Measurements from ENCODE around the gene STIM2. TPM values are rescaled to one million over a fixed set of nuclear protein-coding genes. Genes with fewer than 3 reads are reported as not detected.

Gene STIM2
- total RNA-seq, 4 donors from 2014 or later, result 3.9 to 7.6 (median 4.9) TPM

GRCh38 chr4:26899991-26900390 lies 39.4 kb downstream of the STIM2 start:
- intact Hi-C loops (cut with DNase I; ENCODE audit: low total_unique reads), result no loop called here
- Histone ChIP-seq H3K27ac (no peak overlapping the region), H3K9me3 (no peaks in the 10 kb centered on the region), H3K36me3 (no peaks in the 10 kb centered on the region), H3K4me1 (peaks cover 4 to 6% of the 10 kb centered on the region in 2 donors), H3K27me3 (no peaks in the 10 kb centered on the region), H3K4me3 (no peak overlapping the region)
- ATAC-seq (no peak), DNase-seq (no peak)
- in situ Hi-C loops (cut with MboI; ENCODE audit: low sequenced_read_pairs in 4 of 4), result no loop called here
- TF ChIP-seq CTCF (IDR thresholded peaks at IDR 0.05 in 4 of 5, conservative IDR thresholded peaks at IDR 0.05 in 1 of 5) (no peak), POLR2A (IDR thresholded peaks at IDR 0.05) (no peak)

DNA sequence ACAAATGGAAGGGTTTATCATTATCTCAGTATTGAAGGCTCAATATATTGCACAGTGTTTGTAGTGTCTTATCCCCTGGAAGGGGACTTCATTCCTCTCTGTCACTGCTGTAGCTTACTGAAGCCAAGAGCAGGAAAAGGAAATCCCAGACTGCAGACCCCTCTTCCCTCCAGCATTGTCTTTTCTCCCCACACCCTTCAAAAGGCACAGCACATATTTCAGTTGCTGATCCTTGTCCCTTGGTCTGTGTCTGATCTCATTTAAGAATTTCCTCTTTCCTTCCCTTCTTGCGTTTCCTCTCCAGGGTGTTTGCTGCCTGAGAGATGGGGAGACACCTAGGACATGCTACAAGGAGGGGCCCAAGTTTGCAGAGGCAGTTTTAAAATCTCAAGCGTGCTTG lies 40.1 kb downstream of the STIM2 start:
- TF ChIP-seq CTCF (IDR thresholded peaks at IDR 0.05 in 4 of 5, conservative IDR thresholded peaks at IDR 0.05 in 1 of 5) (no peak), POLR2A (IDR thresholded peaks at IDR 0.05) (no peak)
- Histone ChIP-seq H3K4me1 (peaks cover 4 to 6% of the 10 kb centered on the region in 2 donors), H3K27ac (no peak overlapping the region), H3K27me3 (no peaks in the 10 kb centered on the region), H3K4me3 (no peak overlapping the region), H3K9me3 (no peaks in the 10 kb centered on the region), H3K36me3 (no peaks in the 10 kb centered on the region)
- intact Hi-C loops (cut with DNase I; ENCODE audit: low total_unique reads) (no loop called here), in situ Hi-C loops (cut with MboI; ENCODE audit: low sequenced_read_pairs in 4 of 4) (no loop called here)
- DNase-seq, result no peak
- ATAC-seq, result no peak

DNA sequence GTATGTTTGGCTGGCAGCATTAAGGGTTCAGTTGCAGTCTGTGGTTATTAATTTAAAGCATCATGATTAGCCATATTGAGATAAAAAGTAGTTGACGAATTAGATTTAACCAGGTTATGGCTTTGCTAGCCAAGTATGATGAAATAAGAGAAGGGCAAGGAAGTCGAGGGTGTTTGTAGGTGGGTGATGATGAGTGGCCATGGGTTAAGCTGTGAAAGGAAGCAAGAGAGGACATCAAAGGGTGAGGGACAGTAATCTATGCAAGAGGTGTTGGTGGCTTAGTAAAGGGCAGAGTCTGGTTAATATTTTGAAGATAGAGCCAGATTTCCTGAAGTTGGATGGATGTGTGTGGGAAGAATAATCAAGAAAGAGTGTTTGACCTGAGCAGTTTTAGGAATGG lies 44.5 kb downstream of the STIM2 start:
- intact Hi-C loops (cut with DNase I; ENCODE audit: low total_unique reads) (no loop called here), in situ Hi-C loops (cut with MboI; ENCODE audit: low sequenced_read_pairs in 4 of 4) (no loop called here)
- no peak for TF ChIP-seq POLR2A (IDR thresholded peaks at IDR 0.05)
- no peak for TF ChIP-seq CTCF (IDR thresholded peaks at IDR 0.05 in 4 of 5, conservative IDR thresholded peaks at IDR 0.05 in 1 of 5)
- no peaks in the 10 kb centered on the region for H3K36me3 ChIP-seq
- H3K27me3 ChIP-seq, result no peaks in the 10 kb centered on the region
- no peak overlapping the region for H3K27ac ChIP-seq
- H3K9me3 ChIP-seq, result no peaks in the 10 kb centered on the region
- no peak for ATAC-seq
- H3K4me3 ChIP-seq, result no peak overlapping the region
- H3K4me1 ChIP-seq, result peaks cover 8 to 14% of the 10 kb centered on the region in 2 donors
- DNase-seq, result no peak

DNA sequence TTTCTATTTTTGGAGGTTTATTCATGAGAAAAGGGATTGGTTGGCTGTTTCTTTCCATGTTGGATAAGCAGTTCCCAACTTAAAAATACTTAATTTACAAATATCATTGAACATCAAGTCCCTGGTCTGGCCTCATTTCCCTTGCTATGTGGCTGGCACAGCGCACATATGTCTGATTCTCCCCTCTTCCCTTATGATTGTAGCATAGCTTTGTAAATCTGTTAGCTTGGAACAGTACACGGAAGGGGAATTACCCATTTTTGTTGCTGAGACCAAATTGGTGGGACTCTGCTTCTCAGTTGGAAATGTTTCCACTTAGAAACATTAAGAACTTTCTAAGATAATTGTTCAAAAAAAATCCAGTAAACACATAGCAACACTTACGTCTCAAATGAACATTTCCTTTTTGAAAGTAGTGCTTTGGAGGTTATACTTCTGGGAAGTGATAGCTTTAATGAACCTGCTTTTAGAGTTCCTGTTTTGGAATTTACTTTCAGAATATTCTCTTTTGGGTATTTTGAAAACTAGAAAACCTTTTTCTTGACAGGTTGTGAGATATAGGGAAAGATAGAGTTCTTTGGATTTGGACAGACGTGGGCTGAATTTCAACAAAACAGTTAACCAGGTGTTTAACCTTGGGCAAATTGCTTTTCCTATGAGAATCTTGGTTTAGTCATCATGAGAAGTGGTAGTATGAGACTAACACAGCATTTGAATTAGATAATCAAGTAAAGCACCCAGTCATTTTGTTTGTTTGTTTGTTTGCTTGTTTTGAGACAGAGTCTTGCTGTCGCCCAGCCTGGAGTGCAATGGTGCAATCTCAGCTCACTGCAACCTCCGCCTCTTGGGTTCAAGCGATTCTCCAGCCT lies 47.3 kb downstream of the STIM2 start:
- intact Hi-C loops (cut with DNase I; ENCODE audit: low total_unique reads), result no loop called here
- no peaks in the 10 kb centered on the region for H3K27me3 ChIP-seq
- peak overlapping the region; percentile 3 to 55 (median 20) for H3K27ac ChIP-seq
- H3K4me1 ChIP-seq, result peaks cover 7 to 20% of the 10 kb centered on the region in 2 donors
- ATAC-seq, result no peak
- TF ChIP-seq CTCF (IDR thresholded peaks at IDR 0.05 in 4 of 5, conservative IDR thresholded peaks at IDR 0.05 in 1 of 5), result no peak
- no peak for TF ChIP-seq POLR2A (IDR thresholded peaks at IDR 0.05)
- in situ Hi-C loops (cut with MboI; ENCODE audit: low sequenced_read_pairs in 4 of 4), result no loop called here
- H3K9me3 ChIP-seq, result no peaks in the 10 kb centered on the region
- no peaks in the 10 kb centered on the region for H3K36me3 ChIP-seq
- DNase-seq, result no peak
- peak overlapping the region in 1 of 4 donors; percentile 12 for H3K4me3 ChIP-seq

All from gastrocnemius medialis (tissue), 4 donors.